VCaP (cell line): ENCODE measurements around the gene CNKSR1.

Source experiments
- H3K27ac ChIP-seq: fragments of 450-650 bp; 2 replicates; pipeline ENCODE4 v1.5.1; 2017
- TF ChIP-seq, protein P1 (sequence below): fragments of 450-650 bp; conservative IDR thresholded peaks from 2 replicates; pipeline ENCODE4 v1.5.1; 2017; ENCODE audit warnings: mild to moderate bottlenecking, moderate library complexity

The CNKSR1 gene

DNA sequence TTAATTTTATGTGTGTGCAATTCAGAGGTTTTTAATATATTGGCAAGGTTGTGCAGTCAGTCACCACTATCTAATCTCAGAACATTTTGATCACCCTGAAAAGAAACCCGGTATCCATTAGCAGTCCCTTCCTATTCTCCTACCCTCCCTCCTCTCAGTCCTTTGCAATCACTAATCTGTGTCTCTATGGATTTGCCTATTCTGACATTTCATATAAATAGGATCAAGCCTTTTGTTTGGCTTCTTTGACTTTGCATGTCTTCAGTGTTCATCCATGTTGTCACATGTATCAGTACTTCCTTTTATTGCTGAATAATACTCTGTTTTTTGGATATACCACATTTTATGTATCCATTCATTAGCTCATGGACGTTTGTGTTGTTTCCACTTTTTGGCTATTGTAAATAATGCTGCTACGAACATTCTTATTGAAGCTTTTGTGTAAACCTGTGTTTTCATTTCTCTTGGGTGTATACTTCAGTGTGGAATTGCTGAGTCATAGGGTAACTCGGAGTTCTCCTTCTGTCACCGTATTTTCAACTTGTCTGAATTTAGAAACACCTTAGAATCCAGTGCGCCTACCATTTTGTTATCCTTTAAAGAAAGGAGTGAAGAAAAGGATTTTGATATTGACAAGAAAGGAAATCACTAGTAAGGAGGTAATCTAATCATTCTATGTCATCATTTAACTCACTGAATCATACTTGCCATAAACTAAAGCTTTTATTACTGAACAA is 60.1 kb downstream of the CNKSR1 start:
- TF ChIP-seq, protein P1, sequence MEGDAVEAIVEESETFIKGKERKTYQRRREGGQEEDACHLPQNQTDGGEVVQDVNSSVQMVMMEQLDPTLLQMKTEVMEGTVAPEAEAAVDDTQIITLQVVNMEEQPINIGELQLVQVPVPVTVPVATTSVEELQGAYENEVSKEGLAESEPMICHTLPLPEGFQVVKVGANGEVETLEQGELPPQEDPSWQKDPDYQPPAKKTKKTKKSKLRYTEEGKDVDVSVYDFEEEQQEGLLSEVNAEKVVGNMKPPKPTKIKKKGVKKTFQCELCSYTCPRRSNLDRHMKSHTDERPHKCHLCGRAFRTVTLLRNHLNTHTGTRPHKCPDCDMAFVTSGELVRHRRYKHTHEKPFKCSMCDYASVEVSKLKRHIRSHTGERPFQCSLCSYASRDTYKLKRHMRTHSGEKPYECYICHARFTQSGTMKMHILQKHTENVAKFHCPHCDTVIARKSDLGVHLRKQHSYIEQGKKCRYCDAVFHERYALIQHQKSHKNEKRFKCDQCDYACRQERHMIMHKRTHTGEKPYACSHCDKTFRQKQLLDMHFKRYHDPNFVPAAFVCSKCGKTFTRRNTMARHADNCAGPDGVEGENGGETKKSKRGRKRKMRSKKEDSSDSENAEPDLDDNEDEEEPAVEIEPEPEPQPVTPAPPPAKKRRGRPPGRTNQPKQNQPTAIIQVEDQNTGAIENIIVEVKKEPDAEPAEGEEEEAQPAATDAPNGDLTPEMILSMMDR, result no peak
- H3K27ac ChIP-seq, result no peak overlapping the region
